Measurements from ENCODE around the gene SLC48A1. TPM values are rescaled to one million over a fixed set of nuclear protein-coding genes. Genes with fewer than 3 reads are reported as not detected.

The SLC48A1 gene
- polyA plus RNA-seq, 1 donor from 2014 or later = 8.0 TPM

DNA sequence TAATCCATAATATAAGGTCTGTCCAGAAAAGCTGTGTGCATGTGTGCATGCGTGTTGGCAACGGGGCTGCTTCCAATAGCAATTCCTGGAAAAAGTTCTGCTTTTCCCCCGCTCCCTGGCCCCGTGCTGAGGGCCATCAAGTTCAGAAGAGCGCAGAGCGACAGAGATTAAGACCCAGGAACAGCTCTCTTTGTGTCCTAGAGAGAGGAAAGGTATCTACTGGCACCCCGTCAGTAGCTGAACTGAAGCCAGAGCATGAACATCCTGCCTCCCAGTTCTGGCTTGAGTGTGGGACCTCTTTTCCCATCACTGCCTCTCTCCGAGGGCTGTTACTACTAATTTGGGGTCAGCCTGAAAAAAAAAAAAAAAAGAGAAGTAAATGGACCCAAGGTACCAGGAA, 31.1 kb downstream of the SLC48A1 start:
- Histone ChIP-seq H3K27me3 (ENCODE audit: insufficient read depth, low read depth, low read length) (no peaks in the 10 kb centered on the region), H3K9me3 (ENCODE audit: low read length) (no peaks in the 10 kb centered on the region), H3K9ac (ENCODE audit: low read length) (no peak overlapping the region), H3K79me2 (replicated peaks; ENCODE audit: insufficient read depth, low read length) (peaks cover 19% of the 10 kb centered on the region), H3K9me2 (ENCODE audit: insufficient read depth, low read length) (no peaks in the 10 kb centered on the region), H3K36me3 (ENCODE audit: insufficient read depth, low read length) (no peaks in the 10 kb centered on the region), H3K27ac (ENCODE audit: low read length) (no peak overlapping the region), H3K4me3 (ENCODE audit: low read length) (no peak overlapping the region), H3F3A (ENCODE audit: insufficient read depth, low read length, poor library complexity, severe bottlenecking) (no peaks in the 10 kb centered on the region), H4K20me1 (ENCODE audit: insufficient read depth) (no peaks in the 10 kb centered on the region), H3K4me2 (ENCODE audit: low read length) (no peak overlapping the region), H2AFZ (ENCODE audit: low read depth, low read length) (no peak overlapping the region)
- TF ChIP-seq REST (IDR thresholded peaks at IDR 0.05; ENCODE audit: borderline replicate concordance) (no peak), MXI1 (conservative IDR thresholded peaks at IDR 0.05; ENCODE audit: poor library complexity, severe bottlenecking) (no peak), EP300 (conservative IDR thresholded peaks at IDR 0.05; ENCODE audit: poor library complexity, severe bottlenecking) (no peak), POLR2AphosphoS5 (IDR thresholded peaks at IDR 0.05) (no peak), SMC3 (conservative IDR thresholded peaks at IDR 0.05; ENCODE audit: poor library complexity) (no peak), RAD21 (conservative IDR thresholded peaks at IDR 0.05) (no peak), EZH2 (IDR thresholded peaks at IDR 0.05; ENCODE audit: borderline replicate concordance, insufficient read depth, low read length, poor library complexity, severe bottlenecking) (no peak), TAF1 (IDR thresholded peaks at IDR 0.05; ENCODE audit: low read depth) (no peak)
- TF ChIP-seq, protein P1, sequence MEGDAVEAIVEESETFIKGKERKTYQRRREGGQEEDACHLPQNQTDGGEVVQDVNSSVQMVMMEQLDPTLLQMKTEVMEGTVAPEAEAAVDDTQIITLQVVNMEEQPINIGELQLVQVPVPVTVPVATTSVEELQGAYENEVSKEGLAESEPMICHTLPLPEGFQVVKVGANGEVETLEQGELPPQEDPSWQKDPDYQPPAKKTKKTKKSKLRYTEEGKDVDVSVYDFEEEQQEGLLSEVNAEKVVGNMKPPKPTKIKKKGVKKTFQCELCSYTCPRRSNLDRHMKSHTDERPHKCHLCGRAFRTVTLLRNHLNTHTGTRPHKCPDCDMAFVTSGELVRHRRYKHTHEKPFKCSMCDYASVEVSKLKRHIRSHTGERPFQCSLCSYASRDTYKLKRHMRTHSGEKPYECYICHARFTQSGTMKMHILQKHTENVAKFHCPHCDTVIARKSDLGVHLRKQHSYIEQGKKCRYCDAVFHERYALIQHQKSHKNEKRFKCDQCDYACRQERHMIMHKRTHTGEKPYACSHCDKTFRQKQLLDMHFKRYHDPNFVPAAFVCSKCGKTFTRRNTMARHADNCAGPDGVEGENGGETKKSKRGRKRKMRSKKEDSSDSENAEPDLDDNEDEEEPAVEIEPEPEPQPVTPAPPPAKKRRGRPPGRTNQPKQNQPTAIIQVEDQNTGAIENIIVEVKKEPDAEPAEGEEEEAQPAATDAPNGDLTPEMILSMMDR (IDR thresholded peaks at IDR 0.05; ENCODE audit: poor library complexity, severe bottlenecking) = no peak

DNA sequence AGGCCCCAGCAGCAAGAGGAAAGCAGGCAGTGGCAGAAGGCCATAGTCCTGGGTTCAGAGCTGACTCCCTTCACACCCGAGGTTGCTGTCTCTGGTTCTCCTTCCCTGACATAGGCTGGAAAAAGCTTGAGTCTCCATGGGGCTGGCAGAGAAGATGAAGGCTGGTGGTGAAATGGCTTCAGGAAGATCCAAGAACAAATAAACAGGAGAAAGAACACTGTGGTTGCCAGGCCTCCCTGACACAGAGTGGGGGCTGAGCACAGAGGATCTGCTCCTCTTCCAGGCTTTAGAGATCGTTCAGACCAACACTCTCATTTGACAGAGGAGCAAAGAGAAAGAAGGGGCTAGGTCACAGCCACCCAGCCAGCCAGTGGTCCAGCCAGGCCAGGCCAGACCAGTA, 32.4 kb downstream of the SLC48A1 start:
- H3K4me3 ChIP-seq (ENCODE audit: low read length) = no peak overlapping the region
- no peak overlapping the region for H3K27ac ChIP-seq (ENCODE audit: low read length)
- no peaks in the 10 kb centered on the region for H3K27me3 ChIP-seq (ENCODE audit: insufficient read depth, low read depth, low read length)
- no peaks in the 10 kb centered on the region for H4K20me1 ChIP-seq (ENCODE audit: insufficient read depth)
- TF ChIP-seq REST (IDR thresholded peaks at IDR 0.05; ENCODE audit: borderline replicate concordance) (no peak), RAD21 (conservative IDR thresholded peaks at IDR 0.05) (no peak), TAF1 (IDR thresholded peaks at IDR 0.05; ENCODE audit: low read depth) (no peak), EP300 (conservative IDR thresholded peaks at IDR 0.05; ENCODE audit: poor library complexity, severe bottlenecking) (no peak), POLR2AphosphoS5 (IDR thresholded peaks at IDR 0.05) (no peak), SMC3 (conservative IDR thresholded peaks at IDR 0.05; ENCODE audit: poor library complexity) (no peak), MXI1 (conservative IDR thresholded peaks at IDR 0.05; ENCODE audit: poor library complexity, severe bottlenecking) (no peak), EZH2 (IDR thresholded peaks at IDR 0.05; ENCODE audit: borderline replicate concordance, insufficient read depth, low read length, poor library complexity, severe bottlenecking) (no peak)
- TF ChIP-seq, protein P1 (IDR thresholded peaks at IDR 0.05; ENCODE audit: poor library complexity, severe bottlenecking) = no peak
- H3K9me3 ChIP-seq (ENCODE audit: low read length) = no peaks in the 10 kb centered on the region
- H3F3A ChIP-seq (ENCODE audit: insufficient read depth, low read length, poor library complexity, severe bottlenecking) = no peaks in the 10 kb centered on the region
- H3K9me2 ChIP-seq (ENCODE audit: insufficient read depth, low read length) = no peaks in the 10 kb centered on the region
- no peak overlapping the region for H3K9ac ChIP-seq (ENCODE audit: low read length)
- no peak overlapping the region for H2AFZ ChIP-seq (ENCODE audit: low read depth, low read length)
- no peak overlapping the region for H3K4me2 ChIP-seq (ENCODE audit: low read length)
- peaks cover 20% of the 10 kb centered on the region for H3K79me2 ChIP-seq (replicated peaks; ENCODE audit: insufficient read depth, low read length)
- no peaks in the 10 kb centered on the region for H3K36me3 ChIP-seq (ENCODE audit: insufficient read depth, low read length)
